Measurements from ENCODE around the gene ERBIN. TPM values are rescaled to one million over a fixed set of nuclear protein-coding genes. Genes with fewer than 3 reads are reported as not detected.

ERBIN gene
- total RNA-seq, 1 experiment from 2014 or later = 17.6 TPM

DNA sequence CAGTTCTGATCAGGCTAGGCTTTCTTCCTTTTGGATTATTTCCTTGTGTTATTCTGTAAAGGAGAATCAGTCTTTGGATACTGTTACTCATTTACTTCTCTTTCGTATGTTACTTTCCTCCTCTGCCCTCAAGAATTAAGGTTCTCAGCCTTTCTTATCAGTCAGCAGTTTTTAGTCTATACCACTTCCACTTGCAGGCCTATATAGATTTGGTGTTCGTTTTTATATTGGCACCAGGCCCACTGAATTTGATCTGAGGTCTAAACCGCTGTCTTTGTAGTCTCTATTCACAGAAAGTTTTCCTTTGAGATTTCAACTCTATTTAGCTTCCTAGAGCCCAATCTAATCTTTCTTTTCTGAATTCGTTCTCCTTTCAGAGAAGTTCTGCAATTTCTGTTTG is 62.8 kb downstream of the ERBIN start:
- no peak for DNase-seq
- Histone ChIP-seq H3K4me3 (ENCODE audit: insufficient read depth, low read depth, low read length) (no peak overlapping the region), H3K27me3 (ENCODE audit: control insufficient read depth, insufficient read depth, low read length) (no peaks in the 10 kb centered on the region), H3K36me3 (replicated peaks; ENCODE audit: control insufficient read depth, insufficient read depth, low read length) (no peaks in the 10 kb centered on the region; the same call in 1 of the 2 replicates)

- H3K27me3 ChIP-seq (ENCODE audit: control insufficient read depth, insufficient read depth, low read length) = no peaks in the 10 kb centered on the region
- H3K4me3 ChIP-seq (ENCODE audit: insufficient read depth, low read depth, low read length) = no peak overlapping the region
- no peaks in the 10 kb centered on the region; the same call in 1 of the 2 replicates for H3K36me3 ChIP-seq (replicated peaks; ENCODE audit: control insufficient read depth, insufficient read depth, low read length)
- no peak for DNase-seq
Observed at GRCh38 chr5:65992630-65993029, 66.3 kb downstream of the ERBIN start.

DNA sequence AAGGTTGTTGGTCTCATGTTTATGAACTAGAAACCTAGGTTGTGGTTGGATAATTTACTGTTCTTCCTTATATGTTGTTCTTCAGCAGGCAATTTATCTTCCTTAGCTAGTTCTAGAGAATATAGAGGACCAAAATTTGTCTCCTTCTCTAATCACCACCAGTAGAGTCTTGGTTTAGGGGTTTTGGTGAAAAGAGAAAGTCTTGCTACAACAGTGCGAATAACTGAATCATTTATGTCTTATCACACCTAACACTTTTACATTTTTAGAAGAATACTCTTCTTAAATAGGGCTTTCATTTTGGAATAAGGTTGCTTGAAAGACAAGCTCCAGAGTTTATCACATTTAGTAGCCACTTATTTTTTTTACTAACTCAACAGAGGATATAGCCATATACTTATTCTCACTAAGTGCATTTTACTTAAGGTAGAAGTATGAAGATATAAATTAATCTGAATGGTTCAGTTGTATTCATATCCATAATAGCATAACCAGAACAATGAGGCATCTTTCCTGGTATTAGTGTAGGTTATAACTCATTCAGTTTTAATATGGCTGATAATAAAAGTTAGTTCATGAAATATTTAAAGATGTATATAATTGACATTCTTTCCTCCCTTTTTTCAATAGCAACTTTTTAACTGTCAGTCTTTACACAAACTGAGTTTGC is 67.9 kb downstream of the ERBIN start:
- Histone ChIP-seq H3K36me3 (replicated peaks; ENCODE audit: control insufficient read depth, insufficient read depth, low read length) (no peaks in the 10 kb centered on the region; the same call in 1 of the 2 replicates), H3K4me3 (ENCODE audit: insufficient read depth, low read depth, low read length) (no peak overlapping the region), H3K27me3 (ENCODE audit: control insufficient read depth, insufficient read depth, low read length) (no peaks in the 10 kb centered on the region)
- DNase-seq = no peak

DNA sequence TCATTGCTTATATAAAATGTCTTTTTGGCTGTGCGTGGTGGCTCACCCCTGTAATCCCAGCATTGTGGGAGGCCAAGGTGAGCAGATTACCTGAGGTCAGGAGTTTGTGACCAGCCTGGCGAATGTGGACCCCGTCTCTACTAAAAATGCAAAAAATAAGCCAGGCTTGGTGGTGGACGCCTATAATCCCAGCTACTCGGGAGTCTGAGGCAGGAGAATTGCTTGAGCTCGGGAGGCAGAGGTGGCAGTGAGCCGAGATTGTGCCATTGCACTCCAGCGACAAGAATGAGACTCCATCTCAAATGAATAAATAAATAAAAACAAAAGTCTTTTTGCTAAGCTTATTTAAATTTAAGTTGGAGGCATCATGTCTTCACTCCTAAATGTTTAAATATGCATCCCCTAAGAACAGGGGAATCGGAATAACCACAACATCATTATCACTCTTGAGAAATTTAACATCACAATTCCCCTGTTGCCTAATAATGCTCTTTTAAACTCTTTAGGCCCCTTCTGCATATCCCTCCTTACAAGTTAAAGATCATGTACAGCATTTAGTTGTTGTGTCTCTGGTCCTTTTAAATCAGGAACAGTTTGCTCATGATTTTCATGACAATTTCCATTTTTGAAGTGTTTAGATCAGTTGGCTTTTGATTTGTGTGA is 72.8 kb downstream of the ERBIN start:
- H3K27me3 ChIP-seq (ENCODE audit: control insufficient read depth, insufficient read depth, low read length) = no peaks in the 10 kb centered on the region
- H3K36me3 ChIP-seq (replicated peaks; ENCODE audit: control insufficient read depth, insufficient read depth, low read length) = no peaks in the 10 kb centered on the region
- DNase-seq = no peak
- H3K4me3 ChIP-seq (ENCODE audit: insufficient read depth, low read depth, low read length) = no peak overlapping the region

DNA sequence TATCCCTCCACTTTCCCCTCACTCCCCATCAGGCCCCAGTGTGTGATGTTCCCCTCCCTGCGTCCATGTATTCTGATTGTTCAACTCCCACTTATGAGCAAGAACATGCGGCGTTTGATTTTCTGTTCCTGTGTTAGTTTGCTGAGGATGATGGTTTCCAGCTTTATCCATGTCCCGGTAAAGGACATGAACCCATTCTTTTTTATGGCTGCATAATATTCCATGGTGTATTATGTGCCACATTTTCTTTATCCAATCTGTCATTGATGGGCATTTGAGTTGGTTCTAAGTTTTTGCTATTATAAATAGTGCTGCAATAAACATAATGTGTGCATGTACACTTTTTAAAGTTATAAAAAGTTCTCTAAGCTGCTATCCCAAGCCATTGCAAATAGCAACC is 75.6 kb downstream of the ERBIN start:
- no peak overlapping the region for H3K4me3 ChIP-seq (ENCODE audit: insufficient read depth, low read depth, low read length)
- no peaks in the 10 kb centered on the region for H3K36me3 ChIP-seq (replicated peaks; ENCODE audit: control insufficient read depth, insufficient read depth, low read length)
- H3K27me3 ChIP-seq (ENCODE audit: control insufficient read depth, insufficient read depth, low read length) = no peaks in the 10 kb centered on the region
- DNase-seq = no peak

GRCh38 chr5:66002415-66002814 is 76.0 kb downstream of the ERBIN start:
- Histone ChIP-seq H3K4me3 (ENCODE audit: insufficient read depth, low read depth, low read length) (no peak overlapping the region), H3K36me3 (replicated peaks; ENCODE audit: control insufficient read depth, insufficient read depth, low read length) (no peaks in the 10 kb centered on the region), H3K27me3 (ENCODE audit: control insufficient read depth, insufficient read depth, low read length) (no peaks in the 10 kb centered on the region)
- DNase-seq = no peak

DNA sequence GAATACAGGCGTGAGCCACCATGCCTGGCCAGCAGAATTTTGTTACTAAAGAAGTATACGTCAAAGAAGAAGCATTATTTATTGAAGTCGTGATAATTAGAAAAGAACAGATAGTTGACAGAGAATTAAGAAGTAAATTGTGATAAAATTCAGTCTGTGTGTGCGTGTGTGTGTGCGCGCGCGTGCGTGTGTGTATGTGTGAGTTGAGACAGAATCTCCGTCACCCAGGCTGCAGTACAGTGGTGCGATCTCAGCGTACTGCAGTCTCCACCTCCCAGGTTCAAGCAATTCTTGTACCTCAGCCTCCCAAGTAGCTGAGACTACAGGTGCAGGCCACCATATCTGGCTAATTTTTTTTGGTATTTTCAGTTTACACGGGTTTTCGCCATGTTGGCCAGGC is 77.8 kb downstream of the ERBIN start:
- H3K27me3 ChIP-seq (ENCODE audit: control insufficient read depth, insufficient read depth, low read length) = no peaks in the 10 kb centered on the region
- H3K36me3 ChIP-seq (replicated peaks; ENCODE audit: control insufficient read depth, insufficient read depth, low read length) = no peaks in the 10 kb centered on the region
- H3K4me3 ChIP-seq (ENCODE audit: insufficient read depth, low read depth, low read length) = no peak overlapping the region
- no peak for DNase-seq

DNA sequence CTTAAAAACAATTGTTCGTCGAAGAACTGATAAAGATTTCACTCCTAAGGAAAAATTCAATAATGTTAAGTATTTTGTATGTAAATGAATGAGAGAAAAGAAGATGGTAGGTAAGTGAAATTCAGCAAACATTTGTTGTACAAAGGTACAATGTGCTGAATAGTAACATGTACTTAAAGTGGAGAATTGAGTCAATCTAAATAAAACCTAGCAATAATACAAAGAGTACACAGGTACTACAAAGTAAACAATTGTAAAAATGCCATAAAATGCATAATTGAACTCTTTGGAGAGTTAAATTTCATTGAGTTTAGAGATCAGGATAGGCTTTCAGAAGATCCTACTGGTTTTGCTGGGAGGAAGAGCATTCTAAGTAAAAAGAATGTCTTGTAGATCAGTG is 82.9 kb downstream of the ERBIN start:
- Histone ChIP-seq H3K36me3 (replicated peaks; ENCODE audit: control insufficient read depth, insufficient read depth, low read length) (no peaks in the 10 kb centered on the region), H3K27me3 (ENCODE audit: control insufficient read depth, insufficient read depth, low read length) (no peaks in the 10 kb centered on the region), H3K4me3 (ENCODE audit: insufficient read depth, low read depth, low read length) (no peak overlapping the region)
- no peak for DNase-seq

DNA sequence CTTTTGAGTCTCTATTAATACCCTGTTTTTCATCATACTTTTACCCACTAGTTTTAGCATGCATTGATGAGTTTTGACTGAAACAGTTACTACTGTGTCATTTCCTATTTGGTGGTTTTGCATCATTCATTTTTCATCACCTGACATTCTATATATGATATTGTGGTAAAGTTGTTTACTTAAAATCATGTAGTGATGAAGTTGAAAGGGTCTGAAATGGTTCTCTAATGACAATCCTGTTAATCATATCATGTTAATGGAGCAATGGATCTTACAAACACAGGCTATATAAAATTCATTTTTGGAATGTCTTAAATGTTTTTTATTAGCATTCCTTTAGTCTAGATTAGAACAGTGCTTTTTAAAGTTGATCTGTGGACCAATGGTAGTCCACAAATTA is 84.1 kb downstream of the ERBIN start:
- H3K27me3 ChIP-seq (ENCODE audit: control insufficient read depth, insufficient read depth, low read length) = no peaks in the 10 kb centered on the region
- H3K36me3 ChIP-seq (replicated peaks; ENCODE audit: control insufficient read depth, insufficient read depth, low read length) = no peaks in the 10 kb centered on the region; the same call in 1 of the 2 replicates
- no peak for DNase-seq
- no peak overlapping the region for H3K4me3 ChIP-seq (ENCODE audit: insufficient read depth, low read depth, low read length)

GRCh38 chr5:66012271-66012670 is 85.9 kb downstream of the ERBIN start:
- H3K4me3 ChIP-seq (ENCODE audit: insufficient read depth, low read depth, low read length) = no peak overlapping the region
- DNase-seq = no peak
- no peaks in the 10 kb centered on the region; the same call in 1 of the 2 replicates for H3K36me3 ChIP-seq (replicated peaks; ENCODE audit: control insufficient read depth, insufficient read depth, low read length)
- no peaks in the 10 kb centered on the region for H3K27me3 ChIP-seq (ENCODE audit: control insufficient read depth, insufficient read depth, low read length)

GRCh38 chr5:66013397-66013796 is 87.0 kb downstream of the ERBIN start:
- H3K36me3 ChIP-seq (replicated peaks; ENCODE audit: control insufficient read depth, insufficient read depth, low read length) = no peaks in the 10 kb centered on the region; the same call in 1 of the 2 replicates
- no peak overlapping the region for H3K4me3 ChIP-seq (ENCODE audit: insufficient read depth, low read depth, low read length)
- no peaks in the 10 kb centered on the region for H3K27me3 ChIP-seq (ENCODE audit: control insufficient read depth, insufficient read depth, low read length)
- DNase-seq = no peak

DNA sequence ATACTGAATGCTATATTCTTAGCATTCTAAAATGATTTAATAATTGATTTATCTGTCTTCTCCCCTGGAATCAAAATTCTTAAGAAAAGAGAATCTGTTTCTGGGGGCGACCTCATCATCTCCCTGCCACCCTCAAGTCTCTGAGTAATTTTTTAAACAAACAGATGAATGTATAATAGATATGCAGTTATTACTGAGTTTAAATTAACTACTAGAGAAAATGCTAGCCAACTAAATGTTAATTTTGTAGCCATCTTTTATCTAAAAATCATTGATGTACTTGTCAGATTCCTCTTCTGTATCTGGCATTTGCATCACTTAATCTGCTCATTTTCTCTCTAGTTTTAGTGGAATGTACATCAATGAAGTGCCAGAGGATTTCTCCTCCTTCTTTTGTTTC is 87.5 kb downstream of the ERBIN start:
- no peak for DNase-seq
- Histone ChIP-seq H3K36me3 (replicated peaks; ENCODE audit: control insufficient read depth, insufficient read depth, low read length) (no peaks in the 10 kb centered on the region; the same call in 1 of the 2 replicates), H3K27me3 (ENCODE audit: control insufficient read depth, insufficient read depth, low read length) (no peaks in the 10 kb centered on the region), H3K4me3 (ENCODE audit: insufficient read depth, low read depth, low read length) (no peak overlapping the region)

DNA sequence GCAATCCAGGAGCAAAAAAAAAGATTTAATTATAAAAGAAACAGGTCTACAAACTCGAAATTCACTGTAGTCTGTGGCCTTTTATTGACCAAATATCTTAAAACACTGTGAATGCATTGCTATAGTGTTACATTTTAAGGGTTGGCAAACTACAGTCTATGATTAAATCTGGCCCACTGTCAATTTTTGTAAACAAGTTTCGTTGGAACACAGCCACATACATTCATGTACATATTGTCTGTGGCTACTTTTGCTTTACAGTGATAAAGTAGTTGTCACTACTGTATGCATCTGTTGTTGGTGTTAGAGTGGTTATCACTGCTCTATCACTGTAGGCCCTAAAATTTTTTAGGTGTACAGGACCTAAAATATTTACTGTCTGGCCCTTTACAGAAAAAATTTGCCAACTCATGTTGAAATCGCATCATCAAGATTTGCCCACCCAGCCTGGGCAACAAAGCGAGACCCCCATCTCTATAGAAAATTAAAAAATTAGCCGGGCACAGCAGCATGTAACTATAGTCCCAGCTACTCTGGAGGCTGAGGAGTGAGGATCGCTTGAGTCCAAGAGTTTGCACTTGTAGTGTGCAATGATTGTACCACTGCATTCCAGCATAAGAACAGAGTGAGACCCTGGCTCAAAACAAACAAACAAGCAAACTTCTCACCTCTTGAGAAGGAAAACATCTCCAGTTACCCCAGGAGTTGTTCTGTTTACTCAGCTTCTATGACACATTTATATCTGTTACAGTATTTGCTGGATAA is 89.0 kb downstream of the ERBIN start:
- DNase-seq = no peak
- Histone ChIP-seq H3K4me3 (ENCODE audit: insufficient read depth, low read depth, low read length) (no peak overlapping the region), H3K36me3 (replicated peaks; ENCODE audit: control insufficient read depth, insufficient read depth, low read length) (no peaks in the 10 kb centered on the region; the same call in 1 of the 2 replicates), H3K27me3 (ENCODE audit: control insufficient read depth, insufficient read depth, low read length) (no peaks in the 10 kb centered on the region)

GRCh38 chr5:66021585-66021984 is 95.2 kb downstream of the ERBIN start:
- H3K27me3 ChIP-seq (ENCODE audit: control insufficient read depth, insufficient read depth, low read length) = no peaks in the 10 kb centered on the region
- H3K4me3 ChIP-seq (ENCODE audit: insufficient read depth, low read depth, low read length) = no peak overlapping the region
- no peak for DNase-seq
- no peaks in the 10 kb centered on the region for H3K36me3 ChIP-seq (replicated peaks; ENCODE audit: control insufficient read depth, insufficient read depth, low read length)

DNA sequence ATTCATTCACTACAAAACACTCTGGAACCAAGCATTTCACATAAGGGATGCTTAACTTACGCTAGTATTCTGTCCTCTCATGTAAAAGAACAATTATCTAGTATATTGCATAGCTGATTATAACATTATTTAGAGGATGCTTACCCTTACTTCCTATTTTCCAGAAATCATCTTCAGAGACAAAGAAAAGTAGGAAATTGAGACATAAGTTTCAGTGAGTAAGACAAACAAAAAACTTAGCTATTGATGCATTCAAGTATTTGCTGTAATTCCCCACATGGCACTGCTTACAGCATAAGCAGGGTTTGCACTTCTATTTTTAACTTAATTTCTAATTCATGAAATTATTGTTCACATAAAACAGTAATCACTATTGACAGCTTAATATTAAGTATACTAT is 112.9 kb downstream of the ERBIN start:
- DNase-seq = no peak
- no peak overlapping the region for H3K4me3 ChIP-seq (ENCODE audit: insufficient read depth, low read depth, low read length)
- peaks cover 3% of the 10 kb centered on the region; the same call in 1 of the 2 replicates for H3K36me3 ChIP-seq (replicated peaks; ENCODE audit: control insufficient read depth, insufficient read depth, low read length)
- H3K27me3 ChIP-seq (ENCODE audit: control insufficient read depth, insufficient read depth, low read length) = no peaks in the 10 kb centered on the region
